ENCODE results near the gene PRR11.

Gene PRR11

DNA sequence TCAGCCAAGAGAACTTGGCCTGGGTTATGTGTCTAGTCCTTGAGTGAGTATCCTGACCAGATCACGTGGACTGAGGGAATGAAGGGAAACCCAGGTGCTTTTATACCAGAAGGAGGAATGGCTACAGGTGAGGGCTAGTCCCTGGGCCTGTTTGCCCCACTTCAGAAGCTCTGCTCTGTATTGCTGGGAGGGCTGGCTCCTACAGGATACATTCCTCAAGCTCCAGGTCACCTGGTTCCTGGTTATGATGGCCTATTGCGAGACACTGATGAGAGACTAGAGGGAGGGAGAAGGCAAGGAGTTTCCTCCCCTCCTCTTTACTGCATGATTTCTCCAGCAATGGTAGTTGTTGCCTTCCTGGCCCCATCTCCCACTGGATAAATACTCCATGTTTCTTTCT is 35.3 kb downstream of the PRR11 start:
- ChIA-PET CTCF (interaction anchor here (1.2 to 2.0 kb wide), 2 partner anchors 12 to 25 kb away, joined by 3 to 5 read pairs; no protein-coding TSS in a partner anchor), POLR2A (no interaction called here)
- TF ChIP-seq, protein P1, sequence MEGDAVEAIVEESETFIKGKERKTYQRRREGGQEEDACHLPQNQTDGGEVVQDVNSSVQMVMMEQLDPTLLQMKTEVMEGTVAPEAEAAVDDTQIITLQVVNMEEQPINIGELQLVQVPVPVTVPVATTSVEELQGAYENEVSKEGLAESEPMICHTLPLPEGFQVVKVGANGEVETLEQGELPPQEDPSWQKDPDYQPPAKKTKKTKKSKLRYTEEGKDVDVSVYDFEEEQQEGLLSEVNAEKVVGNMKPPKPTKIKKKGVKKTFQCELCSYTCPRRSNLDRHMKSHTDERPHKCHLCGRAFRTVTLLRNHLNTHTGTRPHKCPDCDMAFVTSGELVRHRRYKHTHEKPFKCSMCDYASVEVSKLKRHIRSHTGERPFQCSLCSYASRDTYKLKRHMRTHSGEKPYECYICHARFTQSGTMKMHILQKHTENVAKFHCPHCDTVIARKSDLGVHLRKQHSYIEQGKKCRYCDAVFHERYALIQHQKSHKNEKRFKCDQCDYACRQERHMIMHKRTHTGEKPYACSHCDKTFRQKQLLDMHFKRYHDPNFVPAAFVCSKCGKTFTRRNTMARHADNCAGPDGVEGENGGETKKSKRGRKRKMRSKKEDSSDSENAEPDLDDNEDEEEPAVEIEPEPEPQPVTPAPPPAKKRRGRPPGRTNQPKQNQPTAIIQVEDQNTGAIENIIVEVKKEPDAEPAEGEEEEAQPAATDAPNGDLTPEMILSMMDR (IDR thresholded peaks at IDR 0.05; ENCODE audit: control extremely low read depth, extremely low read depth, low read depth, missing control alignments), result no peak
- no peak for DNase-seq (ENCODE audit: extremely low spot score)

DNA sequence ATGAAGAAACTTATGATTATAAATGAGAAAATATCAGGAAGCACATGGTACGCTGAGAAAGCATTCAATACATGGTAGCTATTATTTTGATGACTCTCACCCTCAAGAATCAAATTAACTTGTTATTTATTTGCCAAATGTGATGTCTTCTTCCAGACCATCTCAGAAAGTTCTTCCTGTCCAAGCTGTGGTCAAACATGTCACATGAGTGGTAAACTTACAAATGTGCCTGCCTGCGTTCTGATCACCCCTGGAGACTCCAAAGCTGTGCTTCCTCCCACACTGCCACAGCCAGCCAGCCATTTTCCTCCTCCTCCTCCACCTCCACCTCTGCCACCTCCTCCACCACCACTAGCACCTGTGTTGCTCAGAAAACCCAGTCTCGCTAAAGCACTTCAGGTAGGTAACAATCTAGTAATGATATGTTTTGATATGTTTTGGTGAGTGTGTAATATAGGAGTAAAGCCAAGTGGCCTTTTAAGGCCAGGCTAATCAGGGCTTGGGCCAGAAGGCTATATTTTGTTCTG is 37.9 kb downstream of the PRR11 start:
- ChIA-PET POLR2A (no interaction called here), CTCF (interaction anchor here (1.5 kb wide), 1 partner anchor 17 kb away, joined by 3 read pairs; no protein-coding TSS in a partner anchor)
- TF ChIP-seq, protein P1 (IDR thresholded peaks at IDR 0.05; ENCODE audit: control extremely low read depth, extremely low read depth, low read depth, missing control alignments), result no peak
- no peak for DNase-seq (ENCODE audit: extremely low spot score)

DNA sequence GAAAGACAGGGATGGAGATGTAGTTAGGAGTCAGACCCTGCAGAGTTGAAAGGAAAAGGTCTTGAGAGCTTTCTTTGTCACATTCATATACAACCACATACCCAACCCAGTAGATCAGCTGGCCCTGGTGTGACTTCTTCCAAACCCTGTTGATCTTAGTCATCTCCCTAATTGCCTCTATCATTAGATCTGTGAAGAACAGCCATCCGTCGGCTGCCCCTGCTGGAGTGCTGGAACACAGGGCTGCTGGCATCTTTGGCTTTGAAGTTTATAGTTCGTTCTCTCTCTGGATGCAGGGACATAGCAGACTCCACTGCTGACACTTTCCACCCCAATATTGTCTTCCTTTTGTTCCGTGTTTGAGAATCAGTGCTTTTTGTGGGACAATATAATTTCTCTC is 43.9 kb downstream of the PRR11 start:
- no peak for DNase-seq (ENCODE audit: extremely low spot score)
- ChIA-PET POLR2A (no interaction called here), CTCF (no interaction called here)
- TF ChIP-seq, protein P1 (IDR thresholded peaks at IDR 0.05; ENCODE audit: control extremely low read depth, extremely low read depth, low read depth, missing control alignments), result no peak

DNA sequence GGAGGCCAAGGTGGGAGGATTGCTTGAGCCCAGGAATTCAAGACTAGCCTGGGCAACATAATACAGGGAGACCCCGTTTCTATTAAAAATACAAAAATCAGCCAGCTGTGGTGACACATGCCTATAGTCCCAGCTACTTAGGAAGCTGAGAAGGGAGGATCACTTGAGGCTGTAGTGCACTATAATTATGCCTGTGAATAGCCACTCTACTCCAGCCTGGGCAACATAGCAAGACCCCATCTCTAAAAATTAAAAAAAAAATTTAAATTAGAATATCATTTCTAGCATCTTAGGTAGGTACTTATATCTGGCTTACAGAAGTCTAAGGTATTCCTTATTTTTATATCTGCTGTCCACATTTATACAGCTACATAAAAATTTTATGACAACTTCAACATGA is 46.8 kb downstream of the PRR11 start:
- ChIA-PET POLR2A (no interaction called here), CTCF (interaction anchor here (1.1 kb wide), 1 partner anchor 19 kb away, joined by 3 read pairs; no protein-coding TSS in a partner anchor)
- TF ChIP-seq, protein P1 (IDR thresholded peaks at IDR 0.05; ENCODE audit: control extremely low read depth, extremely low read depth, low read depth, missing control alignments), result no peak
- no peak for DNase-seq (ENCODE audit: extremely low spot score)

DNA sequence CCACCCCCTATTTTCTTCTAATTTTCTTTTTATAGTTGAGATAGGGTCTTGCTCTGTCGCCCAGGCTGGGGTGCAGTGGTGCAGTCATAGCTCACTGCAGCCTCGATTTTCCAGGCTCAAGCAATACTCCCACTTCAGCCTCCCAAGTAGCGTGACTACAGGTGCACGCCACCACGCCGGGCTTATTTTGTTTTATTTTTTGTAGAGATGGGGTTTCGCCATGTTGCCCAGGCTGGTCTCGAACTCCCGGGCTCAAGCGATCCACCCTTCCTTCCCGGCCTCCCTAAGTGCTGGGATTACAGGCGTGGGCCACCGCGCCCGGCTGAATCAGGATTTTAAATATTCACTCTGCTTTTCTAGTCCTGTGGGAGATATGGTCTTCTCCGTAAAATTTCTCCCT is 63.8 kb downstream of the PRR11 start:
- ChIA-PET CTCF (interaction anchor here (1.0 to 1.3 kb wide), 2 partner anchors 8 to 32 kb away, joined by 3 to 19 read pairs; partner anchors contain the start of gene SMG8), POLR2A (no interaction called here)
- DNase-seq (ENCODE audit: extremely low spot score), result no peak
- TF ChIP-seq, protein P1 (IDR thresholded peaks at IDR 0.05; ENCODE audit: control extremely low read depth, extremely low read depth, low read depth, missing control alignments), result no peak

DNA sequence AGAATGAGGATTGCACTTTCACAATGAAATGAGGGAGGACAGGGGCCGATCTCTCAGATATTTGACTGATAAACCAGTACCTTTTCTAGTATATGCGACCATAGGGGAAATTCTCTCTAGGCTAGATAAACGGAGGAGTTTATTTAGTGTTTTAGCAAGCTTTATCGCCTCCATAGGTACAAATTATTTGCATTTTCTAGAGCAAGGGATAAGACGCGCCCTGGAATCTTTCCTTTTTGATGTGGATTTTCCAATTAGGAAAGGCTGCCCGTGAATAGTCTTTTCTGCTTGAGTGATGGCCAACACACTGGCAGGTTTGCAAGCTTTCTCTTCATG is 64.4 kb downstream of the PRR11 start:
- DNase-seq (ENCODE audit: extremely low spot score), result no peak
- TF ChIP-seq, protein P1 (IDR thresholded peaks at IDR 0.05; ENCODE audit: control extremely low read depth, extremely low read depth, low read depth, missing control alignments), result no peak
- ChIA-PET POLR2A (no interaction called here), CTCF (interaction anchor here (0.7 to 1.5 kb wide), 9 partner anchors 9 to 322 kb away, joined by 3 to 19 read pairs (median 3); partner anchors contain the start of genes PRR11, SKA2 and SMG8)

All from GM10248 (cell line).